ENCODE data around the gene PLAAT3. TPM values are rescaled to one million over a fixed set of nuclear protein-coding genes. Genes with fewer than 3 reads are reported as not detected.

PLAAT3 gene
- total and polyA plus RNA-seq, 11 donors, result 74.9 to 191 (median 126) TPM

- peaks cover 0 to 39% (median 20%) of the 10 kb centered on the region in 12 donors for H3K4me1 ChIP-seq
- no peaks in the 10 kb centered on the region for H3K9me3 ChIP-seq
- 80 to 87% (median 85%) methylated on average over 7 of the region's 7 CpGs for WGBS, 4 donors
- no peak overlapping the region for H3K4me3 ChIP-seq
- no peaks in the 10 kb centered on the region for H3K27me3 ChIP-seq
- intact Hi-C loops (cut with DNase I), result no loop called here
- no peak for TF ChIP-seq POLR2A (IDR thresholded peaks at IDR 0.05)
- TF ChIP-seq, protein P1, sequence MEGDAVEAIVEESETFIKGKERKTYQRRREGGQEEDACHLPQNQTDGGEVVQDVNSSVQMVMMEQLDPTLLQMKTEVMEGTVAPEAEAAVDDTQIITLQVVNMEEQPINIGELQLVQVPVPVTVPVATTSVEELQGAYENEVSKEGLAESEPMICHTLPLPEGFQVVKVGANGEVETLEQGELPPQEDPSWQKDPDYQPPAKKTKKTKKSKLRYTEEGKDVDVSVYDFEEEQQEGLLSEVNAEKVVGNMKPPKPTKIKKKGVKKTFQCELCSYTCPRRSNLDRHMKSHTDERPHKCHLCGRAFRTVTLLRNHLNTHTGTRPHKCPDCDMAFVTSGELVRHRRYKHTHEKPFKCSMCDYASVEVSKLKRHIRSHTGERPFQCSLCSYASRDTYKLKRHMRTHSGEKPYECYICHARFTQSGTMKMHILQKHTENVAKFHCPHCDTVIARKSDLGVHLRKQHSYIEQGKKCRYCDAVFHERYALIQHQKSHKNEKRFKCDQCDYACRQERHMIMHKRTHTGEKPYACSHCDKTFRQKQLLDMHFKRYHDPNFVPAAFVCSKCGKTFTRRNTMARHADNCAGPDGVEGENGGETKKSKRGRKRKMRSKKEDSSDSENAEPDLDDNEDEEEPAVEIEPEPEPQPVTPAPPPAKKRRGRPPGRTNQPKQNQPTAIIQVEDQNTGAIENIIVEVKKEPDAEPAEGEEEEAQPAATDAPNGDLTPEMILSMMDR (IDR thresholded peaks at IDR 0.05), result no peak
- H3K27ac ChIP-seq, result no peak overlapping the region
- ATAC-seq, result no peak
- DNase-seq, result no peak
- H3K36me3 ChIP-seq, result peaks cover 0 to 34% (median 22%) of the 10 kb centered on the region in 9 donors
Measured at GRCh38 chr11:63599211-63600122, 14.8 kb downstream of the PLAAT3 start.

DNA sequence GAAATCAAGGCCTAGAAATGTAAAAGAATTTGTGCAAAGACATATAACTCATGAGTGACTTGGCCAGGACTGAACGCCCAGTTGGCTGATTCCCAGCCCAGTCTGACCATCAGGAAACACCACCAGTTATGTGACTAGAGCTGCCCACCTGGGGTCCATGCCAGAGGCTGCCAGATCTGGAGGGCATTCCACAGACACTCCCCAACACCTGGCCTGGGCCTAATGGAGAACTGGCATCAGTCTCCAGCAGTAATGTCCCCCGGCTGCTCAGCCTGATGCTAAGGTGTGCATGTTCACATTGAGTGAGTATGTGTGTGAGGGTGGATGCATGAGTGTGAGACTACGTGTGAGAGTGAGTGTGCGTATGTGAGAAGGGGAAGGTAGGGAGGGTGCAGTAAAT is 15.7 kb downstream of the PLAAT3 start:
- no peaks in the 10 kb centered on the region for H3K27me3 ChIP-seq
- no peak overlapping the region for H3K27ac ChIP-seq
- peaks cover 0 to 34% (median 18%) of the 10 kb centered on the region in 12 donors for H3K4me1 ChIP-seq
- intact Hi-C loops (cut with DNase I), result no loop called here
- no peaks in the 10 kb centered on the region for H3K9me3 ChIP-seq
- TF ChIP-seq, protein P1 (IDR thresholded peaks at IDR 0.05), result no peak
- no peak for TF ChIP-seq POLR2A (IDR thresholded peaks at IDR 0.05)
- H3K36me3 ChIP-seq, result peaks cover 0 to 38% (median 27%) of the 10 kb centered on the region in 9 donors
- WGBS, 4 donors, result 77 to 89% (median 84%) methylated on average over 4 of the region's 4 CpGs
- H3K4me3 ChIP-seq, result no peak overlapping the region
- ATAC-seq, result peak in 1 of 4 donors; percentile 31
- DNase-seq, result no peak

DNA sequence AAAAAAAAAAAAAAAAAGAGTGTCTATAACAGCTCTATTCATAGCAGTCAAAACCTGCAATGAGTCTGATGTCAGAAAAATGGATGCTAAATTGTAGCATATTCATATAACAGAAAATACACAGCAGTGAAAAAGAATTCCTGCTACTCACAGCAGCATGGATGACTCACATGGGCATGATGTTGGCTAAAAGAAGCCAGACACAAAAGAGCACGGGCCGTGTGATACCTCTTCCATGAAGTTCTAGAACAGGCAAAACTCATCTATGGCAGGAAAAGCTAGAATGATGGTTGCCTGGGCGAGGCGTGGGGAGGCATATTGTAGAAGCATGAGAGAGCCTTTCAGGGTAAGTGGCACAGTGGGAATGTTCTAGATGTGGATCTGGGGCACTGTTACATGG is 18.9 kb downstream of the PLAAT3 start:
- H3K9me3 ChIP-seq, result no peaks in the 10 kb centered on the region
- no peak for DNase-seq
- WGBS, 4 donors, result 83 to 90% (median 86%) methylated on average over 4 of the region's 4 CpGs
- intact Hi-C loops (cut with DNase I), result no loop called here
- H3K4me3 ChIP-seq, result no peak overlapping the region
- TF ChIP-seq, protein P1 (IDR thresholded peaks at IDR 0.05), result no peak
- no peak for TF ChIP-seq POLR2A (IDR thresholded peaks at IDR 0.05)
- peaks cover 0 to 70% (median 57%) of the 10 kb centered on the region in 9 donors for H3K36me3 ChIP-seq
- H3K27ac ChIP-seq, result no peak overlapping the region
- no peaks in the 10 kb centered on the region for H3K27me3 ChIP-seq
- no peak for ATAC-seq
- peaks cover 0 to 14% (median 0%) of the 10 kb centered on the region in 12 donors for H3K4me1 ChIP-seq

DNA sequence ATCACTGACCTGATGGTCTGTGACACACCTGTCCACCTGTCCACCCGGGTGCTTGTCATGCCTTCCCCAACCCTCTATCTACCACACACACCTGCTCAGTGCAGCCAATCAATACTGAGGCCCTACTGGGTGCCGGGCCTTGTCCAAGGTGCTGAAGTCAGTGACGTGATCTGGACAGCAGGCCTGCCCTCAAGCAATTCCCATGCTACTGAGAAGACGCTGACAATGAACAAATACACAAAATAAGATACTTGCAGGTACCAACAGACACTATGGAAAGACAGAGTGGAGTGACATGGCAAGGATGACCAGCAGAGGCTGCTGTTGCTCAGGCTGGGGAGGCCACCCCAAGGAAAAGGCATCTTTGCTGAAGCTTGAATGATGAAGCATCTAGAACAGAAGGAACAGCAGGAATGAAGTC is 21.2 kb downstream of the PLAAT3 start:
- peaks cover 0 to 6% (median 0%) of the 10 kb centered on the region in 12 donors for H3K4me1 ChIP-seq
- 72 to 88% (median 81%) methylated on average over 4 of the region's 4 CpGs for WGBS, 4 donors
- TF ChIP-seq, protein P1 (IDR thresholded peaks at IDR 0.05), result peak in 10 of 12 donors; percentile 13 to 58 (median 42)
- no peak for TF ChIP-seq POLR2A (IDR thresholded peaks at IDR 0.05)
- H3K27ac ChIP-seq, result no peak overlapping the region
- DNase-seq, result no peak
- H3K27me3 ChIP-seq, result no peaks in the 10 kb centered on the region
- ATAC-seq, result no peak
- peaks cover 0 to 92% (median 77%) of the 10 kb centered on the region in 9 donors for H3K36me3 ChIP-seq
- H3K9me3 ChIP-seq, result no peaks in the 10 kb centered on the region
- intact Hi-C loops (cut with DNase I), result no loop called here
- no peak overlapping the region for H3K4me3 ChIP-seq

All from heart left ventricle (tissue), 16 donors.